IMR-90 (cell line): ENCODE measurements around the gene ZNF778. TPM values are rescaled to one million over a fixed set of nuclear protein-coding genes. Genes with fewer than 3 reads are reported as not detected.

Source experiments
- ATAC-seq: fragments of 200-7000 bp; cut with Tn5 transposase; 2 replicates; pipeline ENCODE4 v1.9.1; 2020; ENCODE audit warnings: low read depth, mild to moderate bottlenecking, moderate library complexity
- BruUV-seq: library from RNA; stranded (reverse); fragments of 400-500 nt; replicated peaks from 2 replicates; lab custom pipeline; 2021; lab: Mats Ljungman, UMichigan
- CTCF ChIA-PET: fragments of 300-600 bp; formaldehyde crosslinking; extraction: SDS; loops from one replicate; lab custom pipeline; 2021; ENCODE audit warnings: antibody characterized with exemption; lab: Yijun Ruan, JAX
- POLR2A ChIA-PET: fragments of 300-600 bp; sonication (Branson Sonifier 250); formaldehyde crosslinking; loops from one replicate; lab custom pipeline; 2022; ENCODE audit warnings: antibody characterized with exemption; ENCODE audit not compliant: unreplicated experiment; lab: Charles Lee
- DNase-seq: peaks from one replicate; pipeline ENCODE4 v3.0.0; 2013
- H2AFZ ChIP-seq: replicated peaks from 2 replicates; pipeline ENCODE3; 2013; ENCODE audit warnings: low read length, mild to moderate bottlenecking; ENCODE audit not compliant: poor library complexity
- H2AK5ac ChIP-seq: 2 replicates; pipeline ENCODE4 v1.6.1; 2013; ENCODE audit warnings: low read depth, low read length, inconsistent platforms
- H2AK9ac ChIP-seq: replicated peaks from 2 replicates; pipeline ENCODE3; 2013; ENCODE audit warnings: mild to moderate bottlenecking, low read depth, low read length, moderate library complexity; ENCODE audit not compliant: poor library complexity
- H2BK120ac ChIP-seq: 2 replicates; pipeline ENCODE4 v1.6.1; 2013; ENCODE audit warnings: low read depth, low read length, inconsistent platforms
- H2BK15ac ChIP-seq: 3 replicates; pipeline ENCODE4 v1.6.1; 2013; ENCODE audit warnings: low read depth, low read length, inconsistent platforms
- H2BK20ac ChIP-seq: 2 replicates; pipeline ENCODE4 v1.6.1; 2013; ENCODE audit warnings: low read depth, mild to moderate bottlenecking, inconsistent platforms, low read length, moderate library complexity
- H2BK5ac ChIP-seq: 2 replicates; pipeline ENCODE4 v1.6.1; 2013; ENCODE audit warnings: mild to moderate bottlenecking, low read depth, low read length, inconsistent platforms; ENCODE audit not compliant: poor library complexity, severe bottlenecking
- H3K14ac ChIP-seq: replicated peaks from 2 replicates; pipeline ENCODE4 v1.6.1; 2013; ENCODE audit warnings: low read depth, low read length, inconsistent platforms
- H3K18ac ChIP-seq: 2 replicates; pipeline ENCODE4 v1.6.1; 2013; ENCODE audit warnings: low read depth, low read length, control low read depth
- H3K23ac ChIP-seq: 2 replicates; pipeline ENCODE4 v1.6.1; 2013; ENCODE audit warnings: low read depth, low read length, inconsistent platforms
- H3K27ac ChIP-seq: 2 replicates; pipeline ENCODE4 v1.5.1; 2013; ENCODE audit warnings: mild to moderate bottlenecking, control low read depth, low read length; ENCODE audit not compliant: insufficient read depth
- H3K27me3 ChIP-seq: 2 replicates; pipeline ENCODE4 v1.6.1; 2013; ENCODE audit warnings: low read length; ENCODE audit not compliant: control insufficient read depth, insufficient read depth
- H3K36me3 ChIP-seq: 2 replicates; pipeline ENCODE4 v1.6.1; 2013; ENCODE audit warnings: low read length, mixed read lengths; ENCODE audit not compliant: control insufficient read depth, insufficient read depth
- H3K4ac ChIP-seq: 2 replicates; pipeline ENCODE4 v1.6.1; 2013; ENCODE audit warnings: low read depth, low read length, inconsistent platforms
- H3K4me1 ChIP-seq: 2 replicates; pipeline ENCODE4 v1.6.1; 2013; ENCODE audit warnings: low read length, mixed read lengths; ENCODE audit not compliant: control insufficient read depth, insufficient read depth
- H3K4me2 ChIP-seq: 2 replicates; pipeline ENCODE4 v1.6.1; 2013; ENCODE audit warnings: low read depth, mild to moderate bottlenecking, control low read depth, low read length, moderate library complexity
- H3K4me3 ChIP-seq: 2 replicates; pipeline ENCODE4 v1.5.1; 2013; ENCODE audit warnings: low read depth, mild to moderate bottlenecking, control low read depth, low read length, moderate library complexity; ENCODE audit not compliant: insufficient read depth
- H3K56ac ChIP-seq: 2 replicates; pipeline ENCODE4 v1.6.1; 2013; ENCODE audit warnings: low read length, inconsistent platforms; ENCODE audit not compliant: insufficient read depth; ENCODE audit errors: extremely low read depth
- H3K79me1 ChIP-seq, 2 experiments: 2 replicates each; pipeline ENCODE4 v1.6.1; 2013; ENCODE audit warnings: low read length in 2 of 2, inconsistent platforms in 1 of 2, low read depth in 1 of 2
- H3K9ac ChIP-seq: 2 replicates; pipeline ENCODE4 v1.6.1; 2013; ENCODE audit warnings: low read depth, low read length, control low read depth
- H3K9me1 ChIP-seq: 2 replicates; pipeline ENCODE4 v1.6.1; 2013; ENCODE audit warnings: low read length, inconsistent platforms; ENCODE audit not compliant: insufficient read depth
- H3K9me3 ChIP-seq: 2 replicates; pipeline ENCODE4 v1.6.1; 2013; ENCODE audit warnings: low read length; ENCODE audit not compliant: control insufficient read depth, insufficient read depth
- H4K20me1 ChIP-seq: 2 replicates; pipeline ENCODE4 v1.6.1; 2013; ENCODE audit warnings: low read length, inconsistent platforms; ENCODE audit not compliant: insufficient read depth
- H4K5ac ChIP-seq: 2 replicates; pipeline ENCODE4 v1.6.1; 2013; ENCODE audit warnings: mild to moderate bottlenecking, low read depth, low read length, control low read depth
- H4K8ac ChIP-seq, 2 experiments: 2 replicates each; pipeline ENCODE4 v1.6.1; 2013; ENCODE audit warnings: low read depth in 2 of 2, low read length in 2 of 2, control low read depth in 1 of 2, inconsistent platforms in 1 of 2
- H4K91ac ChIP-seq: 2 replicates; pipeline ENCODE4 v1.6.1; 2013; ENCODE audit warnings: low read depth, low read length, inconsistent platforms; ENCODE audit not compliant: insufficient read depth
- BHLHE40 ChIP-seq: fragments of 150-350 bp; IDR thresholded peaks from 2 replicates; pipeline ENCODE4 v1.6.1; 2016; ENCODE audit warnings: mild to moderate bottlenecking, low read depth, low read length
- CEBPB ChIP-seq: IDR thresholded peaks from 2 replicates; pipeline ENCODE4 v1.6.1; 2012; ENCODE audit warnings: low read depth, low read length, improper control_type of control experiment
- CHD1 ChIP-seq: IDR thresholded peaks from 2 replicates; pipeline ENCODE4 v1.6.1; 2012; ENCODE audit warnings: low read depth, low read length, improper control_type of control experiment
- FOS ChIP-seq: fragments of 150-350 bp; IDR thresholded peaks from 2 replicates; pipeline ENCODE4 v1.6.1; 2016; ENCODE audit warnings: low read depth, low read length
- MAFK ChIP-seq: IDR thresholded peaks from 2 replicates; pipeline ENCODE4 v1.6.1; 2012; ENCODE audit warnings: low read depth, low read length, improper control_type of control experiment
- MXI1 ChIP-seq: IDR thresholded peaks from 2 replicates; pipeline ENCODE4 v1.6.1; 2012; ENCODE audit warnings: low read depth, mild to moderate bottlenecking, low read length, moderate library complexity, borderline replicate concordance
- NFE2L2 ChIP-seq: fragments of 150-350 bp; IDR thresholded peaks from 2 replicates; pipeline ENCODE4 v1.6.1; 2016; ENCODE audit warnings: low read depth, mild to moderate bottlenecking, low read length
- POLR2A ChIP-seq: IDR thresholded peaks from 2 replicates; pipeline ENCODE4 v1.6.1; 2012; ENCODE audit warnings: mild to moderate bottlenecking, low read depth, low read length
- RAD21 ChIP-seq: IDR thresholded peaks from 2 replicates; pipeline ENCODE4 v1.6.1; 2012; ENCODE audit warnings: low read length, improper control_type of control experiment
- RCOR1 ChIP-seq: IDR thresholded peaks from 2 replicates; pipeline ENCODE4 v1.6.1; 2012; ENCODE audit warnings: mild to moderate bottlenecking, low read length, improper control_type of control experiment; ENCODE audit not compliant: insufficient replicate concordance
- RFX5 ChIP-seq: IDR thresholded peaks from 2 replicates; pipeline ENCODE4 v1.8.0; 2012; ENCODE audit warnings: low read depth, mild to moderate bottlenecking, low read length, moderate library complexity
- SMC3 ChIP-seq: fragments of 150-350 bp; IDR thresholded peaks from 2 replicates; pipeline ENCODE4 v1.6.1; 2016; ENCODE audit warnings: low read depth, mild to moderate bottlenecking, antibody characterized with exemption, low read length, moderate library complexity
- WGBS, 2 experiments: methylation state at CpG; one replicate each; pipeline versions ENCODE4 v1.1.5 to v1.1.7; 2013; ENCODE audit warnings: missing lambda C conversion rate in 2 of 2; ENCODE audit not compliant: insufficient read length in 1 of 2; ENCODE audit errors: extremely low coverage in 2 of 2; 5-methylcytosine and 5-hydroxymethylcytosine counted together
- dilution Hi-C: fragments of 300-500 bp; cut with HindIII; formaldehyde crosslinking; loops from one replicate; pipeline ENCODE4 v1.14.3; 2018; ENCODE audit warnings: low sequenced_read_pairs; ENCODE audit not compliant: unreplicated experiment
- in situ Hi-C: fragments of 300-500 bp; cut with MboI; formaldehyde crosslinking; loops from 3 replicates; pipeline ENCODE4 v1.14.3; 2019; ENCODE audit warnings: low sequenced_read_pairs, inconsistent platforms, mixed read lengths
- intact Hi-C: fragments of 100-400 bp; cut with micrococcal nuclease; formaldehyde crosslinking; loops from 2 replicates; pipeline ENCODE4 v1.10.0; 2022
- polyA plus RNA-seq, 3 experiments: library from polyadenylated mRNA; depleted of rRNA; stranded (reverse); fragments of >200 nt; gene quantifications; 2 replicates each; pipeline ENCODE4 v1.2.3, GENCODE V29; 2012; ENCODE audit warnings: low replicate concordance in 1 of 3
- total RNA-seq: library from RNA; depleted of rRNA; stranded (reverse); fragments of >200 nt; gene quantifications from 2 replicates; pipeline ENCODE4 v1.2.3, GENCODE V29; 2012
- TF ChIP-seq, protein P1 (sequence below): conservative IDR thresholded peaks from 2 replicates; pipeline ENCODE4 v1.5.1; 2012; ENCODE audit warnings: mild to moderate bottlenecking, low read depth, low read length, improper control_type of control experiment
- TF ChIP-seq, protein P2 (sequence below): fragments of 150-350 bp; IDR thresholded peaks from 2 replicates; pipeline ENCODE4 v1.6.1; 2017; ENCODE audit warnings: mild to moderate bottlenecking, antibody characterized with exemption, low read length, low read depth
- TF ChIP-seq, protein P3 (sequence below): fragments of 150-350 bp; IDR thresholded peaks from 2 replicates; pipeline ENCODE4 v1.6.1; 2016; ENCODE audit warnings: low read depth, mild to moderate bottlenecking, low read length, moderate library complexity, borderline replicate concordance

ZNF778 gene
- total and polyA plus RNA-seq, 2 of the 4 experiments (the other 2 are of a cell fraction): 5.6 to 9.9 TPM

DNA sequence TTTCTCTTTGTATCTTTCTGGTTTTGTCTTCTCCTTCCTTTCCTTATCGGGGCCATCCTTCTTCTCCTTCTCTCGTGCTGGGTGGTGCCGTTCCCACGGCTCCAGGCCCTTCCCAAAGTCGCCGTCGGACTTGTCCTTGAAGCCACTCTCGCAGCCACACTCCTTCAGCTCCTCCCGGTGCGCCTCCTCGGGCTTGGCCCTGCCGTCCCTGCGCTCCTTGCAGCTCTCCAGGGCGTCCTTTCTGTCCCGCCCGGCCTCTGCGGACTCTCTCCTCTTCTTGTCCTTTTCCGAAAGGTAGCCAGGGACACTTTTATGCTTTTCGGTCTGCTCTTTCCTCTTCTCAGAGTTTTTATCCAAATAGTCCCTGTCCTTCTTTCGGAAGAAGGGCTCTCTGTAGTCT, 65.9 kb downstream of the ZNF778 start:
- Histone ChIP-seq H3K4ac (no peak overlapping the region), H4K5ac (no peak overlapping the region), H3K27ac (no peak overlapping the region), H2AK5ac (no peak overlapping the region), H2AFZ (no peak overlapping the region), H2BK120ac (no peak overlapping the region), H4K91ac (no peak overlapping the region), H2BK15ac (no peak overlapping the region), H3K4me1 (no peaks in the 10 kb centered on the region), H3K9me1 (no peaks in the 10 kb centered on the region), H3K18ac (no peak overlapping the region), H3K4me2 (no peak overlapping the region), H4K8ac (no peak overlapping the region), H3K14ac (no peak overlapping the region), H3K4me3 (no peak overlapping the region), H2BK20ac (no peak overlapping the region), H3K9ac (no peak overlapping the region), H3K56ac (no peak overlapping the region), H4K20me1 (peaks cover 15% of the 10 kb centered on the region), H3K23ac (no peak overlapping the region), H3K9me3 (no peaks in the 10 kb centered on the region), H3K36me3 (peaks cover 75% of the 10 kb centered on the region), H3K79me1 (peaks cover 38 to 53% of the 10 kb centered on the region in 2 experiments), H3K27me3 (no peaks in the 10 kb centered on the region), H2BK5ac (no peak overlapping the region), H2AK9ac (no peak overlapping the region)
- in situ Hi-C loops: no loop called here
- POLR2A ChIA-PET: no interaction called here
- WGBS, 2 experiments: 96% methylated on average over 16 of the region's 20 CpGs; no CpG with 5 or more reads in 1 of the 2 experiments
- DNase-seq (no peak), ATAC-seq (no peak)
- intact Hi-C loops: no loop called here
- no peak for TF ChIP-seq POLR2A
- TF ChIP-seq NFE2L2: no peak
- TF ChIP-seq RCOR1: no peak
- TF ChIP-seq CEBPB: no peak
- TF ChIP-seq RAD21: no peak
- TF ChIP-seq MXI1: no peak
- TF ChIP-seq, protein P1, sequence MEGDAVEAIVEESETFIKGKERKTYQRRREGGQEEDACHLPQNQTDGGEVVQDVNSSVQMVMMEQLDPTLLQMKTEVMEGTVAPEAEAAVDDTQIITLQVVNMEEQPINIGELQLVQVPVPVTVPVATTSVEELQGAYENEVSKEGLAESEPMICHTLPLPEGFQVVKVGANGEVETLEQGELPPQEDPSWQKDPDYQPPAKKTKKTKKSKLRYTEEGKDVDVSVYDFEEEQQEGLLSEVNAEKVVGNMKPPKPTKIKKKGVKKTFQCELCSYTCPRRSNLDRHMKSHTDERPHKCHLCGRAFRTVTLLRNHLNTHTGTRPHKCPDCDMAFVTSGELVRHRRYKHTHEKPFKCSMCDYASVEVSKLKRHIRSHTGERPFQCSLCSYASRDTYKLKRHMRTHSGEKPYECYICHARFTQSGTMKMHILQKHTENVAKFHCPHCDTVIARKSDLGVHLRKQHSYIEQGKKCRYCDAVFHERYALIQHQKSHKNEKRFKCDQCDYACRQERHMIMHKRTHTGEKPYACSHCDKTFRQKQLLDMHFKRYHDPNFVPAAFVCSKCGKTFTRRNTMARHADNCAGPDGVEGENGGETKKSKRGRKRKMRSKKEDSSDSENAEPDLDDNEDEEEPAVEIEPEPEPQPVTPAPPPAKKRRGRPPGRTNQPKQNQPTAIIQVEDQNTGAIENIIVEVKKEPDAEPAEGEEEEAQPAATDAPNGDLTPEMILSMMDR: no peak
- TF ChIP-seq SMC3: no peak
- TF ChIP-seq BHLHE40: no peak
- TF ChIP-seq, protein P2, sequence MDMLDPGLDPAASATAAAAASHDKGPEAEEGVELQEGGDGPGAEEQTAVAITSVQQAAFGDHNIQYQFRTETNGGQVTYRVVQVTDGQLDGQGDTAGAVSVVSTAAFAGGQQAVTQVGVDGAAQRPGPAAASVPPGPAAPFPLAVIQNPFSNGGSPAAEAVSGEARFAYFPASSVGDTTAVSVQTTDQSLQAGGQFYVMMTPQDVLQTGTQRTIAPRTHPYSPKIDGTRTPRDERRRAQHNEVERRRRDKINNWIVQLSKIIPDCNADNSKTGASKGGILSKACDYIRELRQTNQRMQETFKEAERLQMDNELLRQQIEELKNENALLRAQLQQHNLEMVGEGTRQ: no peak
- TF ChIP-seq FOS: no peak
- no peak for TF ChIP-seq MAFK
- no peak for TF ChIP-seq RFX5
- no peak for TF ChIP-seq CHD1
- TF ChIP-seq, protein P3, sequence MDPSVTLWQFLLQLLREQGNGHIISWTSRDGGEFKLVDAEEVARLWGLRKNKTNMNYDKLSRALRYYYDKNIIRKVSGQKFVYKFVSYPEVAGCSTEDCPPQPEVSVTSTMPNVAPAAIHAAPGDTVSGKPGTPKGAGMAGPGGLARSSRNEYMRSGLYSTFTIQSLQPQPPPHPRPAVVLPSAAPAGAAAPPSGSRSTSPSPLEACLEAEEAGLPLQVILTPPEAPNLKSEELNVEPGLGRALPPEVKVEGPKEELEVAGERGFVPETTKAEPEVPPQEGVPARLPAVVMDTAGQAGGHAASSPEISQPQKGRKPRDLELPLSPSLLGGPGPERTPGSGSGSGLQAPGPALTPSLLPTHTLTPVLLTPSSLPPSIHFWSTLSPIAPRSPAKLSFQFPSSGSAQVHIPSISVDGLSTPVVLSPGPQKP: no peak
- CTCF ChIA-PET: no interaction called here
- dilution Hi-C loops: no loop called here
- BruUV-seq: no TSS peak
